GM19467 (cell line): ENCODE measurements around the gene SULF2.
A peak's percentile ranks its signal among the peaks of the same experiment; 100 is the strongest.

Source experiments
- ATAC-seq: cut with Tn5 transposase; IDR thresholded peaks from one replicate; pipeline ENCODE4 v1.9.1; 2021; ENCODE audit warnings: mild to moderate bottlenecking, moderate library complexity; ENCODE audit not compliant: unreplicated experiment

SULF2 gene

GRCh38 chr20:47672886-47673670 lies 112.2 kb downstream of the SULF2 start:
- ATAC-seq, result no peak

DNA sequence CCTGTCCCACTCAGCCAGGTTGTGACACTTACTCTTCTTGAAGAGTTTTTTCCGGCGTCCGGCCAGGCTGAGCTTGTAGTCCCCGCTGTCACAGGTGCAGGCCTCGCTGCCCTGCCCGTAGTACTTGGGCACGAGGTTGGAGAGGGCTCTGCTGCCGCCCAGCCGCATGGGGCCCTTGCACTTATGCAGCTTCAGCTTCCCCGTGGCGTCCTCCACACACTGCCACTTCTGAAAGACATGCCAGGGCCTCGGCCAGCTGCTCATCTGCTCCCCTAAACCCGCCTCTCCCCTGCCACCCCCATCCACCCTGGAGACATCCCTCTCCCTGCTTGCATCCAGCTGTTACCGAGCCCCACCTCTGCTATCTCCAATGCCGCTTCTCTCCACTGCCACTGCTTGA lies 113.1 kb downstream of the SULF2 start:
- no peak for ATAC-seq

DNA sequence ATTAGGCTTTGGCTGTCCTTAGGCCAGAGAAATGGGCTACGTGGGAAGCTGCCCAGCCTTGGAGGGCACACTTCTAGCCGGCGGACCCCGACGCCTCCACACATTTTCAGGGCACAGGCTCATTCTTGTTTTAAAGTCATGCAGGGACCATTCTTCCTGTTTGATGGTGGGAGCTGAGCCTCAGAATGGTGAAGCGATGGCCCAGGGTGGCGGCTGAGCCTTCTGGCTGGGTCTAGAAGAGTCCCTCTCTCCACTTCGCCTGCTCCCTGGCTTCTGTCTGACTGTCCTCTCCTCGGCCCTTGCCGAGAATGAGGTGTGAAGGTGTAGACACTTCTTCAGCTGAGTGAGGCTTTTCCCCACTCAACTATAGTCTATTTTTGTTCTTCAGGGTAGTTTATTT lies 114.4 kb downstream of the SULF2 start:
- no peak for ATAC-seq

DNA sequence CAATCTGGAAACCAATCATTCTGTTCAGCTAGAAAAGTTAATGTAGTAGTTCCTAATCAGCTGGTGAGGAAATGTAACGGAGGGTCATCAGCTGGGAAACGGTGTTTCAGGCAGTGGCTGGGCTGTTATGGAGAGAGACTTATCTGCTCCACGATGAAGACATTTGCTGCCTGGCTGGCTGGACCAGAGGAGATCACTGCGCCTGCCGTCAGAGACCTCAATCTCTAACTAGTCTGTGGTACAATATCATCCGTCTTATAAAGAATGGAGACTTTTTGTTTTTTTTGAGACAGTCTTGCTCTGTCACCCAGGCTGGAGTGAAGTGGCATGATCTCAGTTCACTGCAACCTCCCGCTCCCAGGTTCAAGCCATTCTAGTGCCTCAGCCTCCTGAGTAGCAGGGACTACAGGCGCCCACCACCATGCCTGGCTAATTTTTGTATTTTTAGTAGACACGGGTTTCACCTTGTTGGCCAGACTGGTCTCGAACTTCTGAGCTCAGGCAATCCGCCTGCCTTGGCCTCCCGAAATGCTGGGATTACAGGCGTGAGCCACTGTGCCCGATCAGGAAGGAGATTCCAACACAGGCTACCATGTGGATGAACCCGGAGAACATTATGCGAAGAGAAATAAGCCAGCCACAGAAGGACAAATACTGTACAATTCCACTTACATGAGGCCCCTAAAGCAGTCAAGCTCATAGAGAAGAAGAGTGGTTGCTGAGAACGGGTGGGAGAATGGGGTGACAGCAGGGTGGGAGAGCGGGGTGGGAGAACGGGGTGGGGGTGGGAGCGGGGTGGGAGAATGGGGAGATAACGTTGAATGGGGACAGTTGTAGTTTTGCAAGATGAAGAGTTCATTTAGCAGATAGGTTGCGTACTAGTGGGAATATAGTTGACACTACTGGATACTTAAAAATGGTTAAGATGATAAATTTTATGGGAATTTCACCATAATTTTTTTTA lies 115.1 kb downstream of the SULF2 start:
- ATAC-seq, result no peak

- ATAC-seq, result no peak
Observed at GRCh38 chr20:47669489-47669888, 115.8 kb downstream of the SULF2 start.

GRCh38 chr20:47669152-47669425 lies 116.2 kb downstream of the SULF2 start:
- no peak for ATAC-seq

DNA sequence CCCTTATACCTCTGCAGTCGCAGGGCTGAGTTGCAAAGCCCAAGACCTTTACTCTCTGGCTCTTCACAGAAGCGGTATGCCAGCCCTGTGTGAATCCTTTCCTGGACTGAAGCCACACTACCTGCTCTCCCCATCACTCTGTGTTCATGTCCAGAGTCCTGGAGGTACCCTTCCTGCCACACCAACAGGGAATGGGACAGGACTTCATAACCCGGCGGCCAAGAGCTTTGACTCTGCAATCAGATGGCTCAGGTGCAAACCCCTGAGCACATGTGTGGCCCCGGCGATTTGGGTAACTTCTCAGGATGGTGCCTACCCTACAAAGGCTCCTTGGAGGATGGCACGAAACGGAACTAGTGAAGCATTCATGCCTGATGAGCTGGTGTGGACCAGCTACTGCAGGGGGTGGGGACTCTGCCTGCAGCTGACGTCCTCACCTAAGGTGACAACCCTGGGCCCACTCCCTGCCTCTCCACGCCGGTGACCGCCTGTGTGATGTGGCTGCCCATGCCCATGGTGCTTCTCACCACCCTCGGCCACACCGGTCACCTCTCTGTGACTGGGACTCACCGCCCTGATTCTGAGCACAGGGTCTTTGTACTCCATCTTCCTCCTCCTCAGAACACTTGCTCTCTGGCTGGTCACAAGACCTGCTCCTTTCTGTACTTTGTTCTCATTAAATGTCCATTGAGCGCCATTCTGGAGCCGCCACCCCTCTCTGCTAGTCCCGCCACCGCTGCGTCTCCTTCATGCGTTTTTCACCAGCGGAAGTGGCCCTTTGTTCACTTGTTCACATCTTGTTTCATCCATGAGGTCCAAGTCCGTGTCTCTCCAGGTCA lies 116.7 kb downstream of the SULF2 start:
- ATAC-seq, result no peak

GRCh38 chr20:47667531-47668312 lies 117.6 kb downstream of the SULF2 start:
- ATAC-seq, result no peak

- ATAC-seq, result no peak
Observed at GRCh38 chr20:47667086-47667485, 118.2 kb downstream of the SULF2 start.

DNA sequence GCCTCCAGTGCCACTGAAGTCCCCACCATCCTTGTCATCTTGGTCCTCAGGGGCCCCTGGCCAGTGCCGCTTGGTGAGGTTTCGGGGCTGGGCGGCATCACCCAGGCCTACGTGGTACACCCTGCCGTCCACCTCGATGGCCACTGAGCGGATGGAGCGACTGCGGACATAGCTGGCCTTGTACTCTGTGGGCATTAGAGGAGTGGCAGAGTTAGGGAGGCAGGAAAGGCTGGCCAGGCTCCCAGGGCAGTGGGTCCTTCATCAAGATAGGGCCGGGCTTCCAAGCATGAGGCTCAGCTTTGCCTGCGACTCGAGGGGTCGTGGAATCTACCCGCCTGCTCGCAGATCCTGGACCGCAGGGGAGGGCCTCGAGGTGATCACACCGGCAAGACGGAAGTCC lies 119.0 kb downstream of the SULF2 start:
- no peak for ATAC-seq

DNA sequence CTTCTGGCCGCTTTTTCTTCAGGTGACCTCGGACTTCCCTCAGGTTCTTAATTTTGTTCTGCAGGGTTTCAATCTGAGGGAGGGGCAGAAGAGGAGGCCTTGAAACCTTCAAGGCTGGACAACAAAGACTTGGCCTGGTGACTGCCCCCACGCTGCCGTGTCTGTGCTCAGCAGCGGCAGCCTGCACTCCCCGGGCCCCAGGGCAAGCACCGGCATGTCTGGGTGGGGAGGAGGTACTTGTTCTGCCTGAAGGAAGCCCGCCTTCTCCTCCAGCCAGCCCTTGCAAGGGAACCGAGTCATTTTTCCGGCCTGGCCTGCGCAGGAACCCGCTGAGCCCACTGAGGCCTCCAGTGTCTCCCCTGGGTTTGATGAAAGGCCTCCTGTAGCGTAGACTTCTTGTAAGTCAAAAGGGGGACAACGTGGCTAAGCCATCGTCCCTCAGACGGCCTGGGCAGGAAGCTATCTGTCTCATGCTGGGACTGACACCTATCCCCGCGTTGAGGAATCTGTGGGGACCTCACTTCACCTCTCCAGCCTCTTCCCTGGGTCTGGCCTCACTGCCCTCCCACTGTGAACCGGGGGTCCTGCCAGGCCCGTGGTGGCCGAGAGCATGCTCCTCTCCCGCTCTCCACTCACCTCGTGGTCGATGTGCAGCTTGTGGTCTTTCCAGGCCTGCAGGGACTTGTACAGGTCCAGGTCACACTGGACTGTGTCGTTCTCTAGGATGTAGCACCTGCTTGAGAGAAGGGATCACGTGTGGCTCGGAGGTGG lies 119.9 kb downstream of the SULF2 start:
- no peak for ATAC-seq

DNA sequence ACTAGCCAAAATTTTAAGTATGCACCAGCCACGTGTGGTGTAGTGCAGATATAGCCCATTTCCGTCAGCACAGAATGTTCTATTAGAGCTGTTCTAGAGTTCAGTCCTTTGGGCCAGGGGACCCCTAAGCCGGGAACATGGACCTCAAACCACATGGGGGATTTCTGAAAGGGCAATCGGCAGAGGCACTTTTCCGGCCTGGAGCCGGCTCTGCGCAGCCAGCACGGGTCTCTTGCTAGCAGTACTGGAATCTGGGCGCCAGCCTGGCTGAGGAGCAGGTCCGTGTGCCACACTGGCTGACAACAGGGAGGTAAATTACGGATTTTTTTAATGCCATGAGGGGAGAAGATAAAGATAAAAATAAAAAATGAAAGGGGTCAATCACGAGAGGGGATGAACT lies 120.5 kb downstream of the SULF2 start:
- ATAC-seq, result no peak

DNA sequence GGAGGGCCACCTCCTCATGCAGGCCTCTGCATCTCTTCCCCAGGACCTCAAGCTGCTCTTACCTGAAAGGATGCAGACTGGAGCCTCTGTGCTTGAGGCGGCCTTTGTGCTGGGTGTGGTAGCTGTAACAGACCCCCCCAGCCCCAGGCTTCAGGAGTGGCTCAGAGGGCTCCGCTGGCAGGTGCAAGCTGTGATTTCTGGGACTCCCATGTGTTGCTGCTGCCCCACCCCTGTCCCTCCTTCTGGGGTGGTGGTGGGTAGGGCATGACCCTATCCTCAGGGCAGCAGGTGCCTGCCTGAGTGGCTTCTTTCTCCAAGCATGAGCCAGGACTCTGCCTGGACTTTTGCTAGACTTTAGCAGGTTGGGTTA lies 121.2 kb downstream of the SULF2 start:
- no peak for ATAC-seq

DNA sequence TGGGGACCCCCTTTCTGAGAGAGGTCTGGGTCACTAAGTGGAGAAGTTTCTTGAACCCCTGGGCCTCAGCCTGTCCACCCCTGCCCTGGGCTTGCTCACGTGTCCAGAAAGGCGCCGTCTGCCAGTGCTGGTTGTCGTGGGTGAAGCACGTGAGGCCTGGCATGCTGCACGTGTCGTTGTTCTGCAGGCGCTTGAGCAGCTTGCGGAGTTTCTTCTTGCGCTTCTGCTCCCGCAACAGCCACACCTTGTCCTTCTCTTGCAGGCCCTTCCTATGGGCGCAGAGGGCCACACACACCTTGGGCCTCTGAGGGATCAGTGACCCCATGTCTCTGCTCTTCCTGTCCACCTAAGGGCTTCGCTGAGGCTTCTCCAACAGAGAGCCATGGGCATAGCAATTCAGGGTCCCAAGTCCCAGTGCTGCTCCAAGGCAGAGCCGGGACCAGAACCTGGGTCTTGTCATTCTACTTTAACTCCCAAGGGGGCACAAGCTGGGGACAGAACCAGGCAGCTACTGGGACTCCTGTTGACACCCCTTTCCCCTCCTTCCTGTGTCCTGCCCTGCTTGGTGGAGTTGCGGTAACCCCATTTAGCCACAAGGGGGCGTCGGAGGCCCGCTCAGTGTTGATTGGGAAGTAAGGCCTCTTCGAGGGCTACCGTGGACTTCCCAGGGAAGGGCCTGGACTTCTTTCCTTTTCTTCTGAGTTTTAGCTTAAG lies 121.8 kb downstream of the SULF2 start:
- ATAC-seq, result peak; percentile 51

GRCh38 chr20:47662483-47663353 lies 122.6 kb downstream of the SULF2 start:
- no peak for ATAC-seq

DNA sequence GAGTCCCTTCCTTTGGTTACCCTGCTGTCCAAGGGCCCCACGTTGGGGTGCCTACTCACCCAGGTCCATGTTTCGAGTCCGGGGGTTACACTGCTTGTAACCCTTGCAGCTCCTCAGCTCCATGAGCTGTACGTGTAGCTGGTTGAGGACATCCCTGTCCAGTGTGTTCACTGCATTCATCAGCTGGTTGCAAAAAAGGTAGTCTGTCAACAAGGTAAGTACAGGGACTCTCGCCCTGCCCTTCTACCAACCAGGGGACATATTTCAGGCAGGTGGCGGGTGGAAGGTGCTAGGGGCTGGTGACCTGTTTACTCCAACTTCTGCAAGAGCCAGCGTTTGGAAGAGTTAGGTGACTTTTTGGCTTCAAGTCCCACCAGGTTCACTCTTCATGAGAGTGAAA lies 123.6 kb downstream of the SULF2 start:
- ATAC-seq, result no peak

DNA sequence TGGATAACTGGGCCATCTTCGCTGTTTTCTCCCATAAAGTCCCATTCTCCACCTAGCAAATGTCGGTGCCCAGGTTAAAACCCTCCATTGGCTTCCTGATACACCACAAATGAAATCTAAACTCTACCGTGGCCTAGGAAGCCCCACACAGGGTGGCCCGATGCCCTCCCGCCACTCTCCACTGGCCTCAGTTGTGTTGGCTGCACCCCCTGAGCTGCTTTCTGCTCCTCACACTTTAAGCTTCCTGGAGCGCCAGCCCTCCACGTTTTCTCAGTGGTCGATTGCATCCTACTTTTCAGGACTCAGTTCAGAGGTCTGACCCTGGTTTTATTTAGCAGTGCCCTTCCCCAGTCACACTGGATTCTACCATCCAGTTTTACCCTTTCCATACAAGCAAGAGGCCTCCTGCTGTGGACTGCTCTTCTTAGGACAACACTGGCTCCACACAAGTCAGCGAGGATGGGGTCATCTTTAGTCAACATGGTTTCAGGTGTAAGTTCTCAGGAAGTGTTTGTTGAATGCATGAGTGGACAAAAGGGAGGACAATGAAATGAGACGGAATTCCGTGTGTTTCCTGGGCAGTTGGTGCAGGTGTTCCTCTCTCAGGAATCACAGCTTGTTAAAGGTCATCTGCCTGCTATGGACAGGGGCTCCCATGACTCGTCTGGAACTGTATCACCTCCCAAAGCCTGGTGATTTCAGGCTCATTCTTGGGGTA lies 124.1 kb downstream of the SULF2 start:
- no peak for ATAC-seq

DNA sequence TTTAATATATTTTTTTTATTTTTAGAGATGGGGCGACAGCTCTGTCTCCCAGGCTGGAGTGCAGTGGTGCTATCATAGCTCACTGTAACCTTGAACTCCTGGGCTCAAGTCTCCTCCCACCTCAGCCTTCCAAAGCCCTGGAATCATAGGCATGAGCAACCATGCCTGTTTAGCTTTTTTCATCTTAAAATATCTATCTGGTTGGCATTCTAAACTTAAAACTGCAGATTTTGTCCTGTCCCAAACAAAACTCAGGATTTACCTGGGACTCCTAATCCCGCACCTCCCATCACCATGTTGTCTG lies 124.7 kb downstream of the SULF2 start:
- ATAC-seq, result no peak
